SJCRH30 (cell line): ENCODE results near the gene POLR1C. TPM values are rescaled to one million over a fixed set of nuclear protein-coding genes. Genes with fewer than 3 reads are reported as not detected.
"Not testable (repeated sequence)": the region's sequence is repeated elsewhere in the genome, so short reads cannot be mapped to it uniquely, and the experiment has no call there.

Source experiments
- DNase-seq, 2 experiments: peaks; one replicate each; pipeline ENCODE4 v3.0.0-alpha.2; 2015 to 2020
- H3K27ac ChIP-seq: fragments of 250-450 bp; sonication (Bioruptor Pico); 2 replicates; pipeline ENCODE4 v1.5.1; 2020; ENCODE audit warnings: mild to moderate bottlenecking, moderate library complexity
- H3K27me3 ChIP-seq: fragments of 250-450 bp; sonication (Bioruptor Pico); 2 replicates; pipeline ENCODE4 v1.5.1; 2020; ENCODE audit warnings: mild to moderate bottlenecking, moderate library complexity
- H3K36me3 ChIP-seq: fragments of 250-450 bp; sonication (Bioruptor Pico); 2 replicates; pipeline ENCODE4 v1.5.1; 2020; ENCODE audit warnings: mild to moderate bottlenecking, moderate library complexity
- H3K4me1 ChIP-seq: fragments of 250-450 bp; sonication (Bioruptor Pico); 2 replicates; pipeline ENCODE4 v1.5.1; 2020; ENCODE audit warnings: mild to moderate bottlenecking, moderate library complexity
- H3K4me3 ChIP-seq: fragments of 250-450 bp; sonication (Bioruptor Pico); 2 replicates; pipeline ENCODE4 v1.5.1; 2020; ENCODE audit warnings: mild to moderate bottlenecking, moderate library complexity
- H3K9me3 ChIP-seq: fragments of 250-450 bp; sonication (Bioruptor Pico); replicated peaks from 2 replicates; pipeline ENCODE4 v1.5.1; 2020; ENCODE audit warnings: mild to moderate bottlenecking, moderate library complexity
- total RNA-seq: library from RNA; depleted of rRNA; stranded (reverse); fragments of >200 nt; shearing (Covaris generic); gene quantifications from 2 replicates; pipeline ENCODE4 v1.2.3, GENCODE V29; 2014; rRNA removed

POLR1C gene
- total RNA-seq, 1 experiment from 2014 or later: 38.3 TPM

DNA sequence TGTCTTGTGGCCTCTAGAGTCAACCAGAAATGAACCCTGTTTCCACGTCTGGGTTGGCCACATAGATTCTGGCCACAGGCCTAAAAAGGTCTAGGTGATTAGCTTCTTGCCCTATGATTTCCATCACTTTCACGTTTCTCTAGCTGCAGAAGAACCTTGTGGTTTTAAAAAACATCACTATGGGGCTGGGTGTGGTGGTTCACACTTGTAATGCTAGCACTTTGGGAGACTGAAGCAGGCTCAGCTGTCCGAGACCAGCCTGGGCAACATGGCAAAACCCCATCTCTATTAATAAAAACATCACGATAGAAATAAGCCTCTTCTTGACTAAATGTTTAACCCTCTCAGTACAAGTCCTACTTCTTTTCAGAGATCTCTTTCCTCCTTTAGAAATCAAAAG lies 27.6 kb downstream of the POLR1C start:
- Histone ChIP-seq H3K4me1 (no peaks in the 10 kb centered on the region), H3K9me3 (no peaks in the 10 kb centered on the region), H3K27me3 (no peaks in the 10 kb centered on the region), H3K4me3 (no peak overlapping the region), H3K27ac (no peak overlapping the region), H3K36me3 (peaks cover 86% of the 10 kb centered on the region)
- DNase-seq: no peak

DNA sequence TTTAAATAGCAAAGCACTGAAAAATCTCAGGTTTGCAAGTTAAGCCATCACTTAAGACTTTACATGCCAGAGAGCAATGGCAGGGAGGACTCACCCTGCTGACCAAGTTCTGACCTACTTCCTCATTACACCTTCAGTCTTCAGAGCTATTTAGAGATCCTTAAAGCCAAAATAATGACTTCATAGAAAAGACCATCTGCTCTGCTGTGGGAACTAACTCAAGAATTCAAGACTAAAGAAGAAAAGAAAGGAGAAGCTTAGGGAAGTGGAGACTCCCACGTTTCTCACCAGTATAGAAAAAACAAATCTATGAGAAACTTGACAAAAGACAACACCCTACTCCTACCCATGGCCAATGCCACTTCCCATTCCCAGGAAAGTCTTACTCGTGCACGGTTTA lies 30.3 kb downstream of the POLR1C start:
- Histone ChIP-seq H3K36me3 (peaks cover 88% of the 10 kb centered on the region), H3K27ac (no peak overlapping the region), H3K4me1 (no peaks in the 10 kb centered on the region), H3K27me3 (no peaks in the 10 kb centered on the region), H3K9me3 (no peaks in the 10 kb centered on the region), H3K4me3 (no peak overlapping the region)
- DNase-seq: no peak

DNA sequence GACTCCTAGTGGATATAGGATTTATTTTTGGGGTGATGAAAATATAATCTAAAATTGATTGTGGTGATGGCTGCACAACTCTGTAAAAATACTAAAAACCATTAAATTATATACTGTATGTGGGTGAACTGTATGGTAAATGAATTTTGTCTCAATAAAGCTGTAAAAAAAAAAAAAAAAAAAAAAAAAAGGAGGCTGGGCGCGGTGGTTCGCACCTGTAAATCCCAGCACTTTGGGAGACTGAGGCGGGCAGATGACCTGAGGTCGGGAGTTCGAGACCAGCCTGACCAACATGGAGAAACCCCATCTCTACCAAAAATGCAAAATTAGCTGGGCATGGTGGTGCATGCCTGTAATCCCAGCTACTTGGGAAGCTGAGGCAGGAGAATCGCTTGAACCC lies 40.7 kb downstream of the POLR1C start:
- not testable (repeated sequence) for H3K4me3 ChIP-seq, H3K9me3 ChIP-seq, DNase-seq, H3K27me3 ChIP-seq, H3K27ac ChIP-seq, H3K4me1 ChIP-seq
- peaks cover 80% of the 10 kb centered on the region for H3K36me3 ChIP-seq

DNA sequence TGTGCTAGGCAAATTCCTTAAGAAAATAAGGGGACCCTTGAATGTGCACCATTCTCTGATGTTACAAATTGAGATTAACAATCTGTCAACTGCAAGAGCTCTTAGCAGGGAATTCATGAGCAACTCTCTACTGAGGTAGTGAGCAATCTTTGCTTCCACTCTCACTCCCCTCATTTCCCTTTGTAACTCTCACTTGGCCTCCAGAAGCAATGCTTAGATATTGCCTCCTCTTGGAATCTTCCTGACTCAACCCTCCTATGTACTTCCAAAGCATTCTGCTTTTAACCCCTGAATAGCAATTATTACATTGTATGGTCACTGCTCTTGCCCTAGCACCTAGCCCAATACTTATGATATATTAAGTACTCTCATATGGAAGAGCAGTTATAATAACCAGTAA lies 42.4 kb downstream of the POLR1C start:
- Histone ChIP-seq H3K27me3 (no peaks in the 10 kb centered on the region), H3K27ac (no peak overlapping the region), H3K4me1 (no peaks in the 10 kb centered on the region), H3K36me3 (peaks cover 83% of the 10 kb centered on the region), H3K9me3 (no peaks in the 10 kb centered on the region), H3K4me3 (no peak overlapping the region)
- DNase-seq: no peak

DNA sequence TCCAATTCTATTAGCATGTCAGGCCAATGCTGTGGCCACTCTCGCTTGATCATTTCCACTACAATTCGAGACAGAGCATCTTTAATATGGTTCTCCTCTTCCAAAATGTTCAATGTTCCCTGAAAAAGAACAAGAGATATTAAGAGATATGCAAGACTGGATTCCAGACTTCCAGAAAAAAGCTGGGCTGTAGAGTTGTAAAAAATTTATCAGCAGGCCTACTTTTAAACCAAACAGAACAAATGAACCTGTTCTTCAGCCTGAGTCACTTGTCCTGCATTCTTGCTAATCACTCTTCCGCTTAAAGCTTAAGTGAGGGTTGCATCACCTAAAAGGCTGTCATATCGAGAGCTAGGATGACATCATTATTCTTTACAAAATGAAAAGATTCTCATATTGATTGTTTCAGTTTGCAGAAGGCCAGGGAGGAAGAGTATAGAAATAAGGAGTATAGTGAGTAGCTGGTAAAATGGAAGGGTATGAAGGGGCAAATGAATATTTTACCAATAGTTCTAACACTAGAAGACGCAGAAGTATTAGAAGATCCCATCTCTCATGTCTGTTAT lies 54.1 kb downstream of the POLR1C start:
- no peaks in the 10 kb centered on the region for H3K27me3 ChIP-seq
- no peak overlapping the region for H3K4me3 ChIP-seq
- no peak overlapping the region for H3K27ac ChIP-seq
- no peaks in the 10 kb centered on the region for H3K4me1 ChIP-seq
- no peaks in the 10 kb centered on the region for H3K9me3 ChIP-seq
- no peak for DNase-seq
- peaks cover 57% of the 10 kb centered on the region for H3K36me3 ChIP-seq

Other genes starting within 250 kb of the POLR1C start
- not detected in 2 replicates for gene SLC22A7, start 218.8 kb upstream of the POLR1C start, total RNA-seq
- gene CRIP3, start 208.3 kb upstream of the POLR1C start, total RNA-seq: not detected in 2 replicates
- 17.2 and 17.7 TPM in 2 replicates for gene ZNF318, start 147.4 kb upstream of the POLR1C start, total RNA-seq
- 6.9 and 10.3 TPM in 2 replicates for gene ABCC10, start 89.5 kb upstream of the POLR1C start, total RNA-seq
- gene DLK2, start 61.5 kb upstream of the POLR1C start, total RNA-seq: 5.4 and 5.8 TPM in 2 replicates
- gene TJAP1, start 39.5 kb upstream of the POLR1C start, total RNA-seq: 32.2 and 38.8 TPM in 2 replicates
- gene LRRC73, start 6.7 kb upstream of the POLR1C start, total RNA-seq: 0.14 TPM in 1 of 2 replicates, not detected in the other
- 56.3 and 61.7 TPM in 2 replicates for gene YIPF3, start 163 bp upstream of the POLR1C start, total RNA-seq
- gene XPO5, start 58.9 kb downstream of the POLR1C start, total RNA-seq: 75.1 and 88.6 TPM in 2 replicates
- gene POLH, start 59.1 kb downstream of the POLR1C start, total RNA-seq: 10.3 and 12.4 TPM in 2 replicates
- 43.4 and 58.1 TPM in 2 replicates for gene GTPBP2, start 112.2 kb downstream of the POLR1C start, total RNA-seq
- 28.0 and 34.4 TPM in 2 replicates for gene MAD2L1BP, start 118.8 kb downstream of the POLR1C start, total RNA-seq
- not detected in 2 replicates for gene RSPH9, start 127.9 kb downstream of the POLR1C start, total RNA-seq
- gene MRPS18A, start 170.7 kb downstream of the POLR1C start, total RNA-seq: 51.6 and 54.7 TPM in 2 replicates